ENCODE results near the gene DMD. TPM values are rescaled to one million over a fixed set of nuclear protein-coding genes. Genes with fewer than 3 reads are reported as not detected.
"Not testable (repeated sequence)": the region's sequence is repeated elsewhere in the genome, so short reads cannot be mapped to it uniquely, and the experiment has no call there.

Gene DMD
- total and polyA plus RNA-seq, 2 donors (not counting 1 experiment from before 2014, with no cell fraction given): 2.0 to 51.8 TPM

GRCh38 chrX:31932769-31933168 is 1278.6 kb downstream of the DMD start:
- Histone ChIP-seq H3K27me3 (replicated peaks in 1 of 4; ENCODE audit: control extremely low read depth in 1 of 4, control insufficient read depth in 3 of 4, insufficient read depth in 4 of 4, low read length in 3 of 4) (no peaks in the 10 kb centered on the region), H3K4me1 (ENCODE audit: control insufficient read depth in 2 of 2, insufficient read depth in 2 of 2, low read length in 2 of 2) (no peaks in the 10 kb centered on the region), H2AFZ (ENCODE audit: insufficient read depth, low read depth, low read length, poor library complexity, severe bottlenecking) (no peak overlapping the region), H4K20me1 (ENCODE audit: control insufficient read depth, insufficient read depth, low read length, poor library complexity, severe bottlenecking) (no peaks in the 10 kb centered on the region), H3K9ac (ENCODE audit: low read length) (no peak overlapping the region), H3K4me3 (ENCODE audit: control extremely low read depth in 1 of 5, extremely low read depth in 1 of 5, insufficient read depth in 1 of 5, low read depth in 2 of 5, low read length in 4 of 5) (no peak overlapping the region), H3K79me2 (ENCODE audit: control insufficient read depth, insufficient read depth, low read length) (no peaks in the 10 kb centered on the region), H3K27ac (ENCODE audit: low read length in 2 of 2) (no peak overlapping the region), H3K36me3 (replicated peaks in 1 of 2; ENCODE audit: control extremely low read depth in 1 of 2, control insufficient read depth in 1 of 2, extremely low read depth in 1 of 2, insufficient read depth in 2 of 2, low read length in 1 of 2) (no peaks in the 10 kb centered on the region), H3K4me2 (replicated peaks; ENCODE audit: low read depth, low read length, poor library complexity, severe bottlenecking) (no peak overlapping the region), H3K9me3 (ENCODE audit: control extremely low read depth in 1 of 3, control insufficient read depth in 2 of 3, insufficient read depth in 1 of 3, low read length in 2 of 3) (no peaks in the 10 kb centered on the region)
- Mint-ChIP-seq H3K4me3 (no peak overlapping the region), H3K9me3 (ENCODE audit: insufficient read depth) (no peaks in the 10 kb centered on the region), H3K4me1 (no peaks in the 10 kb centered on the region), H3K27me3 (no peaks in the 10 kb centered on the region), H3K27ac (no peak overlapping the region)
- POLR2A ChIA-PET: no interaction called here
- ATAC-seq (ENCODE audit: low read depth) (no peak), DNase-seq (no peak)
- intact Hi-C loops (cut with micrococcal nuclease): no loop called here
- WGBS (ENCODE audit: insufficient coverage): no CpG with 5 or more reads among the region's 1 CpG
- CTCF ChIA-PET: no interaction called here
- no peak for TF ChIP-seq CTCF (IDR thresholded peaks at IDR 0.05)
- no peak for TF ChIP-seq EZH2 (IDR thresholded peaks at IDR 0.05; ENCODE audit: borderline replicate concordance, insufficient read depth, low read depth, low read length, poor library complexity, severe bottlenecking)

GRCh38 chrX:31932320-31932719 is 1279.0 kb downstream of the DMD start:
- WGBS (ENCODE audit: insufficient coverage): 84% methylated on average over 7 of the region's 11 CpGs
- H3K4me3 Mint-ChIP-seq; H3K9me3 Mint-ChIP-seq (ENCODE audit: insufficient read depth); H3K27ac ChIP-seq (ENCODE audit: low read length in 2 of 2); H3K4me1 Mint-ChIP-seq; CTCF ChIA-PET; H3K27me3 Mint-ChIP-seq; H3K79me2 ChIP-seq (ENCODE audit: control insufficient read depth, insufficient read depth, low read length); H3K4me1 ChIP-seq (ENCODE audit: control insufficient read depth in 2 of 2, insufficient read depth in 2 of 2, low read length in 2 of 2); POLR2A ChIA-PET; H3K4me3 ChIP-seq (ENCODE audit: control extremely low read depth in 1 of 5, extremely low read depth in 1 of 5, insufficient read depth in 1 of 5, low read depth in 2 of 5, low read length in 4 of 5); H2AFZ ChIP-seq (ENCODE audit: insufficient read depth, low read depth, low read length, poor library complexity, severe bottlenecking); H4K20me1 ChIP-seq (ENCODE audit: control insufficient read depth, insufficient read depth, low read length, poor library complexity, severe bottlenecking); intact Hi-C loops (cut with micrococcal nuclease); ATAC-seq (ENCODE audit: low read depth); H3K27ac Mint-ChIP-seq; H3K9me3 ChIP-seq (ENCODE audit: control extremely low read depth in 1 of 3, control insufficient read depth in 2 of 3, insufficient read depth in 1 of 3, low read length in 2 of 3); H3K27me3 ChIP-seq (replicated peaks in 1 of 4; ENCODE audit: control extremely low read depth in 1 of 4, control insufficient read depth in 3 of 4, insufficient read depth in 4 of 4, low read length in 3 of 4); H3K9ac ChIP-seq (ENCODE audit: low read length); H3K4me2 ChIP-seq (replicated peaks; ENCODE audit: low read depth, low read length, poor library complexity, severe bottlenecking); DNase-seq; H3K36me3 ChIP-seq (replicated peaks in 1 of 2; ENCODE audit: control extremely low read depth in 1 of 2, control insufficient read depth in 1 of 2, extremely low read depth in 1 of 2, insufficient read depth in 2 of 2, low read length in 1 of 2): not testable (repeated sequence)
